K562 (cell line): ENCODE measurements around the gene MARCKSL1. TPM values are rescaled to one million over a fixed set of nuclear protein-coding genes. Genes with fewer than 3 reads are reported as not detected.

Experiments used
- ATAC-seq: fragments of 200-7000 bp; cut with Tn5 transposase; 3 replicates; pipeline ENCODE4 v1.9.1; 2020; ENCODE audit warnings: moderate library complexity
- BruUV-seq: library from RNA; stranded (reverse); fragments of 400-500 nt; replicated peaks from 2 replicates; lab custom pipeline; 2021; lab: Mats Ljungman, UMichigan
- CTCF ChIA-PET: fragments of 300-600 bp; formaldehyde crosslinking; extraction: SDS; loops from one replicate; lab custom pipeline; 2021; ENCODE audit warnings: low intra/inter-chr PET ratio; lab: Yijun Ruan, JAX
- POLR2A ChIA-PET: fragments of 300-600, 350-650 bp; sonication (Branson Sonifier 250); formaldehyde crosslinking; extraction: SDS; loops from one replicate; lab custom pipeline; 2021; ENCODE audit warnings: antibody characterized with exemption, inconsistent platforms; lab: Yijun Ruan, JAX
- DNase-seq, 4 experiments: peaks; one replicate each; pipeline versions ENCODE4 v3.0.0 to v3.0.0-alpha.2; 2011 to 2018; ENCODE audit warnings: low spot score in 3 of 4, mixed read lengths in 3 of 4; ENCODE audit errors: extremely low read depth in 1 of 4
- FAIRE-seq: peaks from 2 replicates; lab custom pipeline; 2011; peaks lifted over from hg19 to GRCh38; lab: Jason Lieb, UNC
- H2AFZ ChIP-seq: 2 replicates; pipeline ENCODE4 v1.6.0; 2011; ENCODE audit warnings: low read depth, low read length, control low read depth, inconsistent platforms
- H3K27ac ChIP-seq: fragments of 200-600 bp; 3 replicates; pipeline ENCODE4 v1.8.0; 2011; ENCODE audit warnings: low read depth, mild to moderate bottlenecking, control low read depth, inconsistent platforms, low read length, moderate library complexity, mixed read lengths; ENCODE audit errors: extremely low read depth
- H3K27me3 ChIP-seq, 2 experiments: fragments of 300-600 bp in 1 of 2; 2 replicates in 1 of 2; 3 replicates in 1 of 2; pipeline versions ENCODE4 v1.6.0 to v1.8.0; 2011; ENCODE audit warnings: inconsistent platforms in 2 of 2, low read length in 2 of 2, mild to moderate bottlenecking in 1 of 2, mixed read lengths in 1 of 2, moderate library complexity in 1 of 2; ENCODE audit not compliant: control insufficient read depth in 2 of 2, insufficient read depth in 2 of 2
- H3K36me3 ChIP-seq: fragments of 300-600 bp; 3 replicates; pipeline ENCODE4 v1.8.0; 2011; ENCODE audit warnings: mild to moderate bottlenecking, low read length, inconsistent platforms; ENCODE audit not compliant: control insufficient read depth, insufficient read depth
- H3K4me1 ChIP-seq, 2 experiments: fragments of 200-600 bp in 1 of 2; replicated peaks in 1 of 2; 2 replicates in 1 of 2; 3 replicates in 1 of 2; pipeline versions ENCODE4 v1.5.1 to v1.8.0; 2011; ENCODE audit warnings: inconsistent platforms in 2 of 2, low read length in 2 of 2, mild to moderate bottlenecking in 1 of 2, mixed read lengths in 1 of 2, moderate library complexity in 1 of 2; ENCODE audit not compliant: control insufficient read depth in 2 of 2, insufficient read depth in 2 of 2
- H3K4me2 ChIP-seq: 2 replicates; pipeline ENCODE4 v1.6.1; 2011; ENCODE audit warnings: low read length, control low read depth, inconsistent platforms, mixed read lengths; ENCODE audit not compliant: insufficient read depth
- H3K4me3 ChIP-seq: fragments of 200-600 bp; sonication (generic), shearing (Covaris generic); 2 replicates; pipeline ENCODE4 v1.5.1; 2016; ENCODE audit warnings: control low read depth, inconsistent platforms
- H3K79me2 ChIP-seq: fragments of 200-600 bp; 3 replicates; pipeline ENCODE4 v1.8.0; 2011; ENCODE audit warnings: low read length, inconsistent platforms; ENCODE audit not compliant: control insufficient read depth, insufficient read depth
- H3K9ac ChIP-seq, 2 experiments: 2 replicates each; pipeline versions ENCODE4 v1.6.0 to v1.6.1; 2011; ENCODE audit warnings: low read depth in 2 of 2, low read length in 2 of 2, control low read depth in 1 of 2, inconsistent platforms in 1 of 2, mild to moderate bottlenecking in 1 of 2, mixed read lengths in 1 of 2; ENCODE audit not compliant: insufficient read depth in 1 of 2
- H3K9me1 ChIP-seq: one replicate; pipeline ENCODE4 v1.6.0; 2011; ENCODE audit warnings: inconsistent platforms, mild to moderate bottlenecking, low read length, moderate library complexity; ENCODE audit not compliant: control insufficient read depth, insufficient read depth
- H3K9me3 ChIP-seq: replicated peaks from 2 replicates; pipeline ENCODE4 v1.5.1; 2011; ENCODE audit warnings: low read depth, low read length, inconsistent platforms; ENCODE audit not compliant: control insufficient read depth, insufficient read depth
- H4K20me1 ChIP-seq: replicated peaks from 2 replicates; pipeline ENCODE4 v1.6.1; 2011; ENCODE audit warnings: low read length, inconsistent platforms, mixed read lengths; ENCODE audit not compliant: control insufficient read depth, insufficient read depth
- BACH1 ChIP-seq: fragments of 200-800 bp; sonication (Bioruptor generic); IDR thresholded peaks from 2 replicates; pipeline ENCODE4 v1.6.1; 2016; ENCODE audit warnings: missing genetic modification characterization, missing compliant biosample characterization
- HDAC6 ChIP-seq: IDR thresholded peaks from 2 replicates; pipeline ENCODE4 v1.6.1; 2012; ENCODE audit warnings: low read depth, mild to moderate bottlenecking, control low read depth, inconsistent platforms, low read length, moderate library complexity
- TEAD1 ChIP-seq, 2 experiments: fragments of 450-650 bp in 1 of 2; sonication (generic) in 1 of 2; formaldehyde crosslinking; IDR thresholded peaks; 2 replicates each; pipeline versions ENCODE4 v1.4.0 to v1.8.0; 2020 to 2022; ENCODE audit warnings: mild to moderate bottlenecking in 2 of 2, missing genetic modification reagents in 1 of 2
- TSHZ1 ChIP-seq: fragments of 250-450 bp; sonication (Bioruptor Pico); IDR thresholded peaks from 2 replicates; pipeline ENCODE4 v1.4.0; 2020; ENCODE audit warnings: mild to moderate bottlenecking, moderate library complexity
- ZNF77 ChIP-seq: fragments of 250-450 bp; sonication (Bioruptor Pico); IDR thresholded peaks from 2 replicates; pipeline ENCODE4 v1.5.0; 2020
- WGBS: fragments of 100-300 bp; shearing (Covaris generic); methylation state at CpG from one replicate; pipeline ENCODE4 v1.1.6; 2016; ENCODE audit warnings: low coverage, mixed read lengths; ENCODE audit not compliant: insufficient coverage; ENCODE audit errors: missing lambda C conversion rate; 5-methylcytosine and 5-hydroxymethylcytosine counted together
- in situ Hi-C: fragments of 300-500 bp; cut with MboI; formaldehyde crosslinking; loops from 4 replicates; pipeline ENCODE4 v1.15.0; 2018; ENCODE audit warnings: inconsistent platforms, mixed read lengths
- intact Hi-C: fragments of 100-400 bp; cut with micrococcal nuclease; formaldehyde crosslinking; loops from 2 replicates; pipeline ENCODE4 v1.14.2; 2022
- polyA plus RNA-seq, 8 experiments: library from polyadenylated mRNA; depleted of rRNA in 4 of 8; stranded (reverse) in 5 of 8; unstranded in 3 of 8; fragments of >200 nt; fragmentation: Nextera tagmentation in 2 of 8; fragmentation: Illumina TruSeq in 1 of 8; extraction: Ambion mirVana in 2 of 8; extraction: Trizol in 1 of 8; gene quantifications; 2 replicates each; pipeline versions ENCODE4 v1.2.1 to v1.2.3, GENCODE V29; 2011 to 2014; ENCODE audit warnings: inconsistent platforms in 1 of 8, missing spikeins in 1 of 8
- total RNA-seq, 7 experiments: library from RNA; depleted of rRNA in 6 of 7; stranded (reverse); fragments of >200 nt in 6 of 7; fragmentation: Illumina TruSeq in 2 of 7; extraction: Trizol in 2 of 7; gene quantifications; 2 replicates each; pipeline versions ENCODE4 v1.2.1 to v1.2.3, GENCODE V29; 2011 to 2021; ENCODE audit warnings: low replicate concordance in 1 of 7
- TF ChIP-seq, protein P1 (sequence below): fragments of 250-450 bp; sonication (Bioruptor Pico); IDR thresholded peaks from 2 replicates; pipeline ENCODE4 v1.5.0; 2022; ENCODE audit warnings: mild to moderate bottlenecking
- TF ChIP-seq, protein P2 (sequence below): fragments of 450-650 bp; IDR thresholded peaks from 2 replicates; pipeline ENCODE4 v1.6.1; 2016; ENCODE audit warnings: borderline replicate concordance
- TF ChIP-seq, protein P3 (sequence below): fragments of 450-650 bp; IDR thresholded peaks from 2 replicates; pipeline ENCODE4 v1.6.1; 2017; ENCODE audit warnings: antibody characterized with exemption, mild to moderate bottlenecking

Gene MARCKSL1
- total and polyA plus RNA-seq, 9 of the 15 experiments (the other 6 are each of a cell fraction or from before 2014, with no cell fraction given): 14.7 to 325 (median 155) TPM

DNA sequence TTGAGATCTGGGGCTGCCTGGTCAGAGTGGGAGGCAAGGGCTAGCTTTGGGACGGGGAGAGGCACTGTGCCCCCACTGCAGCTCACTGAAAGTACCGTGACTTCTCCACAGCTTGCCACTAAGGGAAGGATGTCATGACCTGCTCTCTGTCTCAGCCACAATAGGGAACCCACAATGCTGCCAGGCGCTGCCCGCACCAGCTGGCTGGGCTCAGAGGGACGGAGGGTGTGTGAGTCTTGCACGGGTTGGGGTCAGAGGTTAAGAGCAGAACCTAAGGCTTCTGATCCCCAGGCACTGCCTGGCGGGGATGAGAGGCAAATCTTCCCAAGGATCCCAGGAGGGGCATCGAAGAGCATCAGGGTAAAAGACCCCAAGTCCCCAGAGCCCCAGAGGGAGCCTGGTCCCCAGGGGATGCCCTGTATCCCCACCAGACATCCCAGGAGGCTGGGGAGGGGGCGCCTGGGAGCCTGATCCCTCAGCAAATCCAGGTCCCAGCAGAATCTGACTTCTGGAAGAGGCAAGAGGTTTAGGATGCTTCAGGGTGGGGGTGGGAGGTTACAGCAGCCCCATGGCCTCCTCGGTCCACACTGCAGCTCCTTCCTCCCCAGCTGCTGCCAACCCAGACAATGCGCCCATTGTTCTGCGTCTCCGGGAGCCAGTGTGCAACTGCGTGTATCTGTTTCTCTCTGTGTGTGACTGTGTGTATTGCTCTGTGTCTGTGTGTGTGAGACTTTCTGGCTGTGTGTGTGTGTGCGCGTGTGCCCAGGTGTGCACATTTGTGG, 2.0 kb upstream of the MARCKSL1 start:
- H3K4me3 ChIP-seq: no peak overlapping the region
- H3K4me1 ChIP-seq: peaks cover 25 to 58% of the 10 kb centered on the region in 2 experiments
- in situ Hi-C loops: no loop called here
- H3K27ac ChIP-seq: no peak overlapping the region
- WGBS: 61% methylated on average over 16 of the region's 16 CpGs
- POLR2A ChIA-PET: interaction anchor here (1.1 to 3.0 kb wide), 4 partner anchors 9 to 39 kb away, joined by 4 to 59 read pairs (median 8); no protein-coding TSS in a partner anchor
- H3K79me2 ChIP-seq: peaks cover 27% of the 10 kb centered on the region
- H3K36me3 ChIP-seq: peaks cover 20% of the 10 kb centered on the region
- intact Hi-C loops: loop anchor here (5.0 kb wide), 1 partner anchor 54 kb away; the partner anchor contains the start of gene BSDC1
- BruUV-seq: no TSS peak
- DNase-seq: no peak
- FAIRE-seq: peak; percentile 55
- peak overlapping the region in 1 of 2 experiments; percentile 49; a peak in 2 of 4 replicates for H3K9ac ChIP-seq
- no peak overlapping the region for H3K4me2 ChIP-seq
- no peak overlapping the region for H2AFZ ChIP-seq
- H3K9me3 ChIP-seq: no peaks in the 10 kb centered on the region
- no peaks in the 10 kb centered on the region for H3K27me3 ChIP-seq
- CTCF ChIA-PET: no interaction called here
- peaks cover 4% of the 10 kb centered on the region for H3K9me1 ChIP-seq
- ATAC-seq: no peak
- H4K20me1 ChIP-seq: 0 out of 2 replicates have a peak, but pooled peaks cover 12% of the 10 kb centered on the region
- TF ChIP-seq TEAD1 (CRISPR knock-in tag; IDR thresholded peaks at IDR 0.05): no peak
- TF ChIP-seq ZNF77 (CRISPR knock-in tag): no peak
- no peak for TF ChIP-seq TSHZ1 (CRISPR knock-in tag)
- TF ChIP-seq, protein P1, sequence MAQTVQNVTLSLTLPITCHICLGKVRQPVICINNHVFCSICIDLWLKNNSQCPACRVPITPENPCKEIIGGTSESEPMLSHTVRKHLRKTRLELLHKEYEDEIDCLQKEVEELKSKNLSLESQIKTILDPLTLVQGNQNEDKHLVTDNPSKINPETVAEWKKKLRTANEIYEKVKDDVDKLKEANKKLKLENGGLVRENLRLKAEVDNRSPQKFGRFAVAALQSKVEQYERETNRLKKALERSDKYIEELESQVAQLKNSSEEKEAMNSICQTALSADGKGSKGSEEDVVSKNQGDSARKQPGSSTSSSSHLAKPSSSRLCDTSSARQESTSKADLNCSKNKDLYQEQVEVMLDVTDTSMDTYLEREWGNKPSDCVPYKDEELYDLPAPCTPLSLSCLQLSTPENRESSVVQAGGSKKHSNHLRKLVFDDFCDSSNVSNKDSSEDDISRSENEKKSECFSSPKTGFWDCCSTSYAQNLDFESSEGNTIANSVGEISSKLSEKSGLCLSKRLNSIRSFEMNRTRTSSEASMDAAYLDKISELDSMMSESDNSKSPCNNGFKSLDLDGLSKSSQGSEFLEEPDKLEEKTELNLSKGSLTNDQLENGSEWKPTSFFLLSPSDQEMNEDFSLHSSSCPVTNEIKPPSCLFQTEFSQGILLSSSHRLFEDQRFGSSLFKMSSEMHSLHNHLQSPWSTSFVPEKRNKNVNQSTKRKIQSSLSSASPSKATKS (CRISPR knock-in tag): no peak
- TF ChIP-seq, protein P2, sequence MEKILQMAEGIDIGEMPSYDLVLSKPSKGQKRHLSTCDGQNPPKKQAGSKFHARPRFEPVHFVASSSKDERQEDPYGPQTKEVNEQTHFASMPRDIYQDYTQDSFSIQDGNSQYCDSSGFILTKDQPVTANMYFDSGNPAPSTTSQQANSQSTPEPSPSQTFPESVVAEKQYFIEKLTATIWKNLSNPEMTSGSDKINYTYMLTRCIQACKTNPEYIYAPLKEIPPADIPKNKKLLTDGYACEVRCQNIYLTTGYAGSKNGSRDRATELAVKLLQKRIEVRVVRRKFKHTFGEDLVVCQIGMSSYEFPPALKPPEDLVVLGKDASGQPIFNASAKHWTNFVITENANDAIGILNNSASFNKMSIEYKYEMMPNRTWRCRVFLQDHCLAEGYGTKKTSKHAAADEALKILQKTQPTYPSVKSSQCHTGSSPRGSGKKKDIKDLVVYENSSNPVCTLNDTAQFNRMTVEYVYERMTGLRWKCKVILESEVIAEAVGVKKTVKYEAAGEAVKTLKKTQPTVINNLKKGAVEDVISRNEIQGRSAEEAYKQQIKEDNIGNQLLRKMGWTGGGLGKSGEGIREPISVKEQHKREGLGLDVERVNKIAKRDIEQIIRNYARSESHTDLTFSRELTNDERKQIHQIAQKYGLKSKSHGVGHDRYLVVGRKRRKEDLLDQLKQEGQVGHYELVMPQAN: no peak
- TF ChIP-seq HDAC6: no peak
- no peak for TF ChIP-seq BACH1
- TF ChIP-seq, protein P3, sequence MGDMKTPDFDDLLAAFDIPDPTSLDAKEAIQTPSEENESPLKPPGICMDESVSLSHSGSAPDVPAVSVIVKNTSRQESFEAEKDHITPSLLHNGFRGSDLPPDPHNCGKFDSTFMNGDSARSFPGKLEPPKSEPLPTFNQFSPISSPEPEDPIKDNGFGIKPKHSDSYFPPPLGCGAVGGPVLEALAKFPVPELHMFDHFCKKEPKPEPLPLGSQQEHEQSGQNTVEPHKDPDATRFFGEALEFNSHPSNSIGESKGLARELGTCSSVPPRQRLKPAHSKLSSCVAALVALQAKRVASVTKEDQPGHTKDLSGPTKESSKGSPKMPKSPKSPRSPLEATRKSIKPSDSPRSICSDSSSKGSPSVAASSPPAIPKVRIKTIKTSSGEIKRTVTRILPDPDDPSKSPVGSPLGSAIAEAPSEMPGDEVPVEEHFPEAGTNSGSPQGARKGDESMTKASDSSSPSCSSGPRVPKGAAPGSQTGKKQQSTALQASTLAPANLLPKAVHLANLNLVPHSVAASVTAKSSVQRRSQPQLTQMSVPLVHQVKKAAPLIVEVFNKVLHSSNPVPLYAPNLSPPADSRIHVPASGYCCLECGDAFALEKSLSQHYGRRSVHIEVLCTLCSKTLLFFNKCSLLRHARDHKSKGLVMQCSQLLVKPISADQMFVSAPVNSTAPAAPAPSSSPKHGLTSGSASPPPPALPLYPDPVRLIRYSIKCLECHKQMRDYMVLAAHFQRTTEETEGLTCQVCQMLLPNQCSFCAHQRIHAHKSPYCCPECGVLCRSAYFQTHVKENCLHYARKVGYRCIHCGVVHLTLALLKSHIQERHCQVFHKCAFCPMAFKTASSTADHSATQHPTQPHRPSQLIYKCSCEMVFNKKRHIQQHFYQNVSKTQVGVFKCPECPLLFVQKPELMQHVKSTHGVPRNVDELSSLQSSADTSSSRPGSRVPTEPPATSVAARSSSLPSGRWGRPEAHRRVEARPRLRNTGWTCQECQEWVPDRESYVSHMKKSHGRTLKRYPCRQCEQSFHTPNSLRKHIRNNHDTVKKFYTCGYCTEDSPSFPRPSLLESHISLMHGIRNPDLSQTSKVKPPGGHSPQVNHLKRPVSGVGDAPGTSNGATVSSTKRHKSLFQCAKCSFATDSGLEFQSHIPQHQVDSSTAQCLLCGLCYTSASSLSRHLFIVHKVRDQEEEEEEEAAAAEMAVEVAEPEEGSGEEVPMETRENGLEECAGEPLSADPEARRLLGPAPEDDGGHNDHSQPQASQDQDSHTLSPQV: no peak
